HepG2 (cell line): ENCODE measurements around the gene GYS1. TPM values are rescaled to one million over a fixed set of nuclear protein-coding genes. Genes with fewer than 3 reads are reported as not detected.
A peak's percentile ranks its signal among the peaks of the same experiment; 100 is the strongest.

Experiments
- AHDC1 ChIP-seq: sonication (generic); formaldehyde crosslinking; IDR thresholded peaks from 2 replicates; pipeline ENCODE4 v1.5.1; 2020; ENCODE audit warnings: mild to moderate bottlenecking, missing genetic modification reagents, borderline replicate concordance
- EP300 ChIP-seq, 3 experiments: sonication (generic) in 1 of 3; formaldehyde crosslinking in 1 of 3; IDR thresholded peaks; 2 replicates each; pipeline versions ENCODE4 v1.5.1 to v1.6.1; 2011 to 2020; ENCODE audit warnings: low read depth in 2 of 3, low read length in 2 of 3, borderline replicate concordance in 1 of 3, improper control_type of control experiment in 1 of 3, mild to moderate bottlenecking in 1 of 3, missing genetic modification reagents in 1 of 3, moderate library complexity in 1 of 3
- ETV6 ChIP-seq: sonication (generic); formaldehyde crosslinking; conservative IDR thresholded peaks from 2 replicates; pipeline ENCODE4 v1.4.0; 2020; ENCODE audit warnings: missing genetic modification reagents
- KDM3A ChIP-seq: IDR thresholded peaks from 2 replicates; pipeline ENCODE4 v1.6.1; 2018; ENCODE audit warnings: low read depth, missing compliant biosample characterization
- MIER2 ChIP-seq: IDR thresholded peaks from 2 replicates; pipeline ENCODE4 v1.6.1; 2016; ENCODE audit warnings: missing biosample characterization, missing genetic modification reagents
- NCOR1 ChIP-seq: fragments of 200-600 bp; sonication (generic); IDR thresholded peaks from 2 replicates; pipeline ENCODE4 v1.7.0; 2017; ENCODE audit warnings: antibody characterized with exemption, low read length, borderline replicate concordance
- NR2C2 ChIP-seq: sonication (generic); formaldehyde crosslinking; IDR thresholded peaks from 2 replicates; pipeline ENCODE4 v1.4.0; 2020; ENCODE audit warnings: missing genetic modification reagents, mild to moderate bottlenecking, moderate library complexity, borderline replicate concordance
- RARA ChIP-seq: IDR thresholded peaks from 2 replicates; pipeline ENCODE4 v1.6.1; 2016; ENCODE audit warnings: missing genetic modification reagents, missing compliant biosample characterization
- RBAK ChIP-seq: sonication (generic); formaldehyde crosslinking; IDR thresholded peaks from 2 replicates; pipeline ENCODE4 v1.5.1; 2020; ENCODE audit warnings: mild to moderate bottlenecking, missing genetic modification reagents
- SALL2 ChIP-seq: sonication (generic); formaldehyde crosslinking; IDR thresholded peaks from 2 replicates; pipeline ENCODE4 v1.8.1; 2023; ENCODE audit warnings: mild to moderate bottlenecking, missing genetic modification reagents, inconsistent platforms
- TFDP2 ChIP-seq: sonication (generic); formaldehyde crosslinking; IDR thresholded peaks from 2 replicates; pipeline ENCODE4 v1.4.0; 2020; ENCODE audit warnings: missing genetic modification reagents
- ZBTB38 ChIP-seq: sonication (generic); formaldehyde crosslinking; IDR thresholded peaks from 2 replicates; pipeline ENCODE4 v1.5.1; 2020; ENCODE audit warnings: mild to moderate bottlenecking, missing genetic modification reagents
- ZNF616 ChIP-seq: sonication (generic); formaldehyde crosslinking; IDR thresholded peaks from 2 replicates; pipeline ENCODE4 v1.5.0; 2020; ENCODE audit warnings: low read depth, mild to moderate bottlenecking, missing genetic modification reagents
- ZSCAN12 ChIP-seq: sonication (generic); formaldehyde crosslinking; IDR thresholded peaks from 2 replicates; pipeline ENCODE4 v1.9.0; 2021; ENCODE audit warnings: mild to moderate bottlenecking, missing genetic modification reagents
- polyA plus RNA-seq, 8 experiments: library from polyadenylated mRNA; depleted of rRNA in 3 of 8; stranded (reverse) in 7 of 8; unstranded in 1 of 8; fragments of >200 nt; fragmentation: Illumina TruSeq in 4 of 8; extraction: Trizol in 4 of 8; gene quantifications; 2 replicates each; pipeline versions ENCODE4 v1.2.1 to v1.2.3, GENCODE V29; 2011 to 2016; ENCODE audit warnings: low read depth in 4 of 8, missing spikeins in 1 of 8, mixed read lengths in 1 of 8; ENCODE audit not compliant: insufficient read depth in 1 of 8
- total RNA-seq, 5 experiments: library from RNA; depleted of rRNA; stranded (reverse); fragments of >200 nt; fragmentation: Illumina TruSeq; extraction: Trizol; gene quantifications; 2 replicates each; pipeline ENCODE4 v1.2.3, GENCODE V29; 2016; ENCODE audit warnings: low read depth in 1 of 5
- TF ChIP-seq, protein P1 (sequence below): sonication (generic); formaldehyde crosslinking; IDR thresholded peaks from 2 replicates; pipeline ENCODE4 v1.4.0; 2020; ENCODE audit warnings: mild to moderate bottlenecking, missing genetic modification reagents, borderline replicate concordance

The GYS1 gene
- total and polyA plus RNA-seq, 2 of the 13 experiments (the other 11 are each of a cell fraction or from before 2014, with no cell fraction given): 18.4 to 42.1 TPM

- no peak for TF ChIP-seq ZNF616
- TF ChIP-seq NCOR1: no peak
- TF ChIP-seq AHDC1: no peak
- TF ChIP-seq EP300 (IDR thresholded peaks at IDR 0.05; ENCODE audit: low read depth in 2 of 2, low read length in 2 of 2): no peak
- no peak for TF ChIP-seq EP300 (CRISPR knock-in tag; IDR thresholded peaks at IDR 0.05; ENCODE audit: borderline replicate concordance)
- TF ChIP-seq KDM3A (CRISPR knock-in tag): no peak
- TF ChIP-seq MIER2 (CRISPR knock-in tag): no peak
- TF ChIP-seq RARA (CRISPR knock-in tag): no peak
- peak; percentile 83 for TF ChIP-seq ZBTB38
- no peak for TF ChIP-seq TFDP2
- no peak for TF ChIP-seq ETV6 (CRISPR knock-in tag)
- TF ChIP-seq NR2C2 (CRISPR knock-in tag): no peak
- no peak for TF ChIP-seq ZSCAN12 (CRISPR knock-in tag)
- no peak for TF ChIP-seq RBAK (CRISPR knock-in tag)
- 0 out of 2 replicates have a peak, but pooled peaks have one; percentile 2 for TF ChIP-seq SALL2 (CRISPR knock-in tag)
- TF ChIP-seq, protein P1, sequence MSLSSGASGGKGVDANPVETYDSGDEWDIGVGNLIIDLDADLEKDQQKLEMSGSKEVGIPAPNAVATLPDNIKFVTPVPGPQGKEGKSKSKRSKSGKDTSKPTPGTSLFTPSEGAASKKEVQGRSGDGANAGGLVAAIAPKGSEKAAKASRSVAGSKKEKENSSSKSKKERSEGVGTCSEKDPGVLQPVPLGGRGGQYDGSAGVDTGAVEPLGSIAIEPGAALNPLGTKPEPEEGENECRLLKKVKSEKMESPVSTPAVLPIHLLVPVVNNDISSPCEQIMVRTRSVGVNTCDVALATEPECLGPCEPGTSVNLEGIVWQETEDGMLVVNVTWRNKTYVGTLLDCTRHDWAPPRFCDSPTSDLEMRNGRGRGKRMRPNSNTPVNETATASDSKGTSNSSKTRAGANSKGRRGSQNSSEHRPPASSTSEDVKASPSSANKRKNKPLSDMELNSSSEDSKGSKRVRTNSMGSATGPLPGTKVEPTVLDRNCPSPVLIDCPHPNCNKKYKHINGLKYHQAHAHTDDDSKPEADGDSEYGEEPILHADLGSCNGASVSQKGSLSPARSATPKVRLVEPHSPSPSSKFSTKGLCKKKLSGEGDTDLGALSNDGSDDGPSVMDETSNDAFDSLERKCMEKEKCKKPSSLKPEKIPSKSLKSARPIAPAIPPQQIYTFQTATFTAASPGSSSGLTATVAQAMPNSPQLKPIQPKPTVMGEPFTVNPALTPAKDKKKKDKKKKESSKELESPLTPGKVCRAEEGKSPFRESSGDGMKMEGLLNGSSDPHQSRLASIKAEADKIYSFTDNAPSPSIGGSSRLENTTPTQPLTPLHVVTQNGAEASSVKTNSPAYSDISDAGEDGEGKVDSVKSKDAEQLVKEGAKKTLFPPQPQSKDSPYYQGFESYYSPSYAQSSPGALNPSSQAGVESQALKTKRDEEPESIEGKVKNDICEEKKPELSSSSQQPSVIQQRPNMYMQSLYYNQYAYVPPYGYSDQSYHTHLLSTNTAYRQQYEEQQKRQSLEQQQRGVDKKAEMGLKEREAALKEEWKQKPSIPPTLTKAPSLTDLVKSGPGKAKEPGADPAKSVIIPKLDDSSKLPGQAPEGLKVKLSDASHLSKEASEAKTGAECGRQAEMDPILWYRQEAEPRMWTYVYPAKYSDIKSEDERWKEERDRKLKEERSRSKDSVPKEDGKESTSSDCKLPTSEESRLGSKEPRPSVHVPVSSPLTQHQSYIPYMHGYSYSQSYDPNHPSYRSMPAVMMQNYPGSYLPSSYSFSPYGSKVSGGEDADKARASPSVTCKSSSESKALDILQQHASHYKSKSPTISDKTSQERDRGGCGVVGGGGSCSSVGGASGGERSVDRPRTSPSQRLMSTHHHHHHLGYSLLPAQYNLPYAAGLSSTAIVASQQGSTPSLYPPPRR: no peak
Measured at GRCh38 chr19:48970923-48971395, 22.1 kb downstream of the GYS1 start (continued).
